AG09319 (cell line): ENCODE measurements around the gene CACNA1S.

Experiments used
- DNase-seq: peaks from one replicate; pipeline ENCODE4 v3.0.0-alpha.2; 2010; ENCODE audit warnings: low read depth; ENCODE audit errors: extremely low read depth
- CTCF ChIP-seq: IDR thresholded peaks from 2 replicates; pipeline ENCODE4 v1.5.1; 2011; ENCODE audit warnings: low read depth, mild to moderate bottlenecking, inconsistent platforms, low read length, moderate library complexity

Gene CACNA1S

GRCh38 chr1:201144701-201145100 lies 32.5 kb upstream of the CACNA1S start:
- no peak for TF ChIP-seq CTCF
- DNase-seq, result no peak

- no peak for DNase-seq
- TF ChIP-seq CTCF, result no peak
Measured at GRCh38 chr1:201143726-201144635, 31.8 kb upstream of the CACNA1S start.

DNA sequence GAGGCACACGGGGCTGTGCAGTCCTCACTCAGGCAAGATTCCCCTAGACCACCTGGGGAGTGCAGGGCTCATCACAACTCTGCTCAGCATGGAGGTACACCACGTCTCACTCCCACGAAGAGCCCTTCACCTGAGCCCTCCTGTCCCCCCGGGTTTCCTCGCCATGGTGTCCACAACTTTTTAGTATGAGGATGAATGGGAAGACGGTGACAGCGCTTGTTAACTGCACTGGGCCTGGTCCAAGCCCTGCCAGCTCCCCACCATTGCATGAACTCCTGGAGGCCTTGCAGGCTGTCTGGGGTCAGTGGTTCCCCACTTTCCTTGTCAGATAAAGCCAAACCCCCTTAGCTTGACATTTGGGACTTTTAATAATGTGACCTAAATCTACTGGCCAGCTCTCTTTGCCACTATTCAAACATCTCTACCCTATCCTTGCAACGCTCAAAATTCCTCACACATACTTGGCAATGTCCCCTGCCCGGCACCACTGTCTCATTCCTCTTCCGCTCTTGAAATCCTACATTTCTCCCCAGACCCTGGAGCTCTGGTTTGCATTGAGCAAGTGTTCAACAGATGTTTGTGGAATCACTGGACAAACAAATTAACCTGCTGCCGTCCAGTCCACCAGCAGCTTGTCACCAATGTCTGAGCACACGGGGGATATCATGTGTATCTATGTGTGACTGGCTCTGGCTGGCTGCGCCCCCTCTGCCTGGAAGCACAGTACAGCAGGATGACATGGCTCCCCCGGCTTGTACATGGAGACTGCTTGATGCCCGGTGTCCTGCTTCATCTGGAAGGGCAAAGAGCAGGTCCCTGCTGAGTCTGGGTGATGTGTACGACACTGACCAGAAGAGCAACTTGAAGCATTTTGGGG lies 30.9 kb upstream of the CACNA1S start:
- no peak for TF ChIP-seq CTCF
- DNase-seq, result no peak

DNA sequence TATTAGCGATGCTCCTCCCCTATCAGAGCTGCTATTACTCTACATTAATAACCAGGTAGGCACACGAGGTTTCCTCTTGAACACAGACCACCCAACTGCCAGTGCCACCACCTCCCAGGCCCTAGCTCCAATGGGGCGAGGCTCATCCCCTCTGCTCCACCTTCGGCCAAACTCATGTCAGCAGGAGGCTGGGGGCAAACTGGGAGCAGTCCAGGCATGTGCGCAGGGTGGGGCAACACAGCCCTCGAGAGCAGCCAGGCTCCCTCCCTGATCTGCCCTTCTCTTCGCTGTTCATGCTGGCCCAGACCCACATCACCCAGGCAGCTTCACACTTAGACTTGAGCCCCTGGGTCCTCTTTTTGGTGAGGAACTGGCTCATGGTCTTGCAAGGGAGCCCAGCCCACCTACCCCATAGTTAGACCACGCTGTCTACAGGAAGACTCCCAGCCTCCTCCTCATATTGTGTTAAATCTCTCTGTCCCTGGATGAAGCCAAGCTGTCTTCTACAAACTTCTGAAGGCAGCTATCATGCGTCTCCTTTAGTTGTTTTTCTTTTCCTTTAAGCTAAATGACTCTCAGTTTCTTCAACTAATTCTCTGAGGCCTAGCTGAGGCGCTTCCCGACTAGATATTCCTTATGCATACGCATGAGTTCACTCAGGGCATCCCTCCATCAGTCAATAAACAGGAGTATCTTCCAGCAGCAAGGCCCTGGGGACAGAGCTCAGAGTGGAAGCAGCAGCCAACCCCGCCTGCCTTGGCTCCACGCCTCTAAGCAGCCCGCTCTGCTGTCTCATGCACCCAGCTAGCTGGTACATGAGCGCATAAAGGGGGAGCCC lies 30.0 kb upstream of the CACNA1S start:
- no peak for DNase-seq
- no peak for TF ChIP-seq CTCF

GRCh38 chr1:201141418-201141817 lies 29.2 kb upstream of the CACNA1S start:
- TF ChIP-seq CTCF, result no peak

DNA sequence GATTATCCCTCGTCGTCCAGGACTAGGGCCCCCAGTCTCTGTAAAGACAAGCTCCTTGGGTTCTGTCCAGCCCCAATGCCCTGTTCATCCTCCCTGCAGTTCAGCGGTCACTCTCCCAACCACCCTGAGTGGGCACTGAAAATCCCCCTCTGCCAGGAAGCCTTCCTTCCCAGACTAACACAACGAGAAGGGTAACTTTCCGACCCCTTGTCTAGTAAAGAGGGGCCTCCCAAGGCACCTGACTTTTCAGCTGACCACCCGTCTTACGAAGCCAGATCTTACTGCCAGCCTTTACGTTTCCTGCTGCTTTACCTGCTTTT lies 28.7 kb upstream of the CACNA1S start:
- DNase-seq, result no peak
- TF ChIP-seq CTCF, result no peak

More at GRCh38 chr1:201141418-201141817, 29.2 kb upstream of the CACNA1S start:
- DNase-seq, result no peak
